LNCaP clone FGC (cell line): ENCODE data around the gene GPC6.

Experiments
- DNase-seq: peaks from one replicate; pipeline ENCODE4 v3.0.0-alpha.2; 2011; ENCODE audit warnings: low read depth
- H3K4me3 ChIP-seq: 2 replicates; pipeline ENCODE4 v1.5.1; 2011; ENCODE audit warnings: mild to moderate bottlenecking, low read depth, low read length, control low read depth
- CTCF ChIP-seq: IDR thresholded peaks from 2 replicates; pipeline ENCODE4 v1.5.1; 2012; ENCODE audit warnings: mild to moderate bottlenecking; ENCODE audit not compliant: control insufficient read depth, insufficient read depth; ENCODE audit errors: extremely low read depth

GPC6 gene

GRCh38 chr13:94384231-94384905 is 1157.8 kb downstream of the GPC6 start:
- H3K4me3 ChIP-seq: no peak overlapping the region
- TF ChIP-seq CTCF: no peak
- DNase-seq: no peak

GRCh38 chr13:94387047-94387446 is 1160.4 kb downstream of the GPC6 start:
- no peak for TF ChIP-seq CTCF
- no peak overlapping the region for H3K4me3 ChIP-seq
- no peak for DNase-seq

- DNase-seq: peak; percentile 33
- no peak for TF ChIP-seq CTCF
- no peak overlapping the region for H3K4me3 ChIP-seq
Observed at GRCh38 chr13:94389604-94390351, 1163.2 kb downstream of the GPC6 start.

GRCh38 chr13:94390881-94391280 is 1164.3 kb downstream of the GPC6 start:
- DNase-seq: no peak
- no peak overlapping the region for H3K4me3 ChIP-seq
- TF ChIP-seq CTCF: no peak

- TF ChIP-seq CTCF: no peak
- no peak for DNase-seq
- no peak overlapping the region for H3K4me3 ChIP-seq
Observed at GRCh38 chr13:94394723-94395122, 1168.1 kb downstream of the GPC6 start.

GRCh38 chr13:94395860-94396259 is 1169.3 kb downstream of the GPC6 start:
- no peak overlapping the region for H3K4me3 ChIP-seq
- no peak for DNase-seq
- TF ChIP-seq CTCF: no peak
